GM10248 (cell line): ENCODE data around the gene MSI2.

Source experiments
- CTCF ChIA-PET: fragments of 300-600 bp; sonication (Branson Sonifier 250); formaldehyde crosslinking; extraction: SDS; loops from one replicate; lab custom pipeline; 2021; ENCODE audit warnings: antibody characterized with exemption; lab: Yijun Ruan, JAX
- POLR2A ChIA-PET: fragments of 350-650 bp; sonication (Branson Sonifier 250); formaldehyde crosslinking; extraction: SDS; loops from one replicate; lab custom pipeline; 2020; ENCODE audit warnings: antibody characterized with exemption; lab: Yijun Ruan, JAX
- DNase-seq: peaks from one replicate; pipeline ENCODE4 v3.0.0; 2012; ENCODE audit errors: extremely low spot score
- TF ChIP-seq, protein P1 (sequence below): IDR thresholded peaks from 2 replicates; pipeline ENCODE4 v1.5.1; 2012; ENCODE audit warnings: mild to moderate bottlenecking, low read depth; ENCODE audit errors: extremely low read depth, missing control alignments, control extremely low read depth

The MSI2 gene

DNA sequence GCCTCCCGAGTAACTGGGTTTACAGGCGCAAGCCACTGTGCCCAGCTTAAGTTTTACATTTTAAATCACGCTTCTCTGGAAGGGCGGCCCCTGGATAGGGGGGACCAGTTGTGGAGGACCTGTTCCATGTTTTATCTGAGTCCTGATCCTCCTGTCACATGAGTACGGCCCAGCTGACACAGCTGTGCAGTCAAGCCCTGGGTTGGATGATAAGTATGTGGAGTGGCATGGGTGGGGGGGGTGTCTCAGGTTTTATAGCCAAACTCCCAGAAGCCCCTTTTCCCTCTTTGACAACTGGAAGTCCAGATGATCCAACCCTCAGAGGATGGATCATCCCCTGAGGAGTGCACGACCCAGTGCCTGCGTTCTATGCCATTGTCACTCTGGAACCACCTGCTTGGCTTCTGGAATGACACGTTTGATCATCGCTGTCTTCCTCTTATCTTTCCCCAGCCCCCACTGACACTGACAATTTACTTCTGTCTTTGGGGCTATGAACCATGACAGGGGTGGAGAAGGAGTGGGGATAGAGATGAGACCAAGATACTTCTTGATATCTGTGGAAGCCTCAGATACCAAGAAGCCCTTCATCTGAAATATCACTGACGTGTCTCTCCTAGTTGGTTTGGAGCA, 191.2 kb downstream of the MSI2 start:
- ChIA-PET CTCF (interaction anchor here (0.9 to 2.3 kb wide), 5 partner anchors 14 to 224 kb away, joined by 3 to 10 read pairs (median 4); no protein-coding TSS in a partner anchor), POLR2A (no interaction called here)
- TF ChIP-seq, protein P1, sequence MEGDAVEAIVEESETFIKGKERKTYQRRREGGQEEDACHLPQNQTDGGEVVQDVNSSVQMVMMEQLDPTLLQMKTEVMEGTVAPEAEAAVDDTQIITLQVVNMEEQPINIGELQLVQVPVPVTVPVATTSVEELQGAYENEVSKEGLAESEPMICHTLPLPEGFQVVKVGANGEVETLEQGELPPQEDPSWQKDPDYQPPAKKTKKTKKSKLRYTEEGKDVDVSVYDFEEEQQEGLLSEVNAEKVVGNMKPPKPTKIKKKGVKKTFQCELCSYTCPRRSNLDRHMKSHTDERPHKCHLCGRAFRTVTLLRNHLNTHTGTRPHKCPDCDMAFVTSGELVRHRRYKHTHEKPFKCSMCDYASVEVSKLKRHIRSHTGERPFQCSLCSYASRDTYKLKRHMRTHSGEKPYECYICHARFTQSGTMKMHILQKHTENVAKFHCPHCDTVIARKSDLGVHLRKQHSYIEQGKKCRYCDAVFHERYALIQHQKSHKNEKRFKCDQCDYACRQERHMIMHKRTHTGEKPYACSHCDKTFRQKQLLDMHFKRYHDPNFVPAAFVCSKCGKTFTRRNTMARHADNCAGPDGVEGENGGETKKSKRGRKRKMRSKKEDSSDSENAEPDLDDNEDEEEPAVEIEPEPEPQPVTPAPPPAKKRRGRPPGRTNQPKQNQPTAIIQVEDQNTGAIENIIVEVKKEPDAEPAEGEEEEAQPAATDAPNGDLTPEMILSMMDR = no peak
- no peak for DNase-seq

DNA sequence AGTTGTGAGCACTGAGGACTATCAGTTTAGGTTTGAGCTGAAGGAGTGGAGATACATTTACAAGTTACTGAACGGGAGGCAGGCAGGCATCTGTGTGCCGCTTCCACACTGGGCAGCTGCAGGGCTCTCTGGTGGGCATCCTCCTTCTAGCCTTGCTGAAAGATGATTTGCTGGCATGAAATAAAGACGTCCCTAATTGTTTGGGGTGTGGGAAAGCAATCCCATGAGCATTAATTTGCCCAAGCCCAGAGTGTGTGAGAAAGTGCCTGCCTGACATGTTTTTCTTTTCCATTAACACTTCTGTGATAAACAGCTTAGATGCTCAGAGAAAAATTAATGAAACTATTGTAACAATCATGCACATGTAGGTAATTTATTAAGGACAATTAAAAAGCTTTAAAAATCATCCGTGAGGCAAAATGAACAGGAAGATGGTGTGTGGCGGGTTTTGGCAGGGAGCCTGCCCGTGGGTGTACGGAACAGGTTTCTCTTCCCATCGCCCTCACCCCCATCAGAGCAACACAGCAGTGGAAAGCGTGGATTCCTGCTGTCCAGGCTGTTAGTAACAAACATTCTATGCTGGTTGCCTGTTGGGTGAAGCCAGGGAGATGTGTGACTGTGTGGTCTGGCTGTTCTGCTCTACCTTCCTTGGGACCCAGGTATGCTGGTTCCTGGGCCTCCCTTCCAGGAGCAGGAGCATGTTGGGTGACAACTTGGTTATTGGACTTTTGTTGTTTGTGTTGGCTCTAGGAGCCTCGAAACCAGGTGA, 191.9 kb downstream of the MSI2 start:
- CTCF ChIA-PET = interaction anchor here (1.0 to 2.3 kb wide), 6 partner anchors 11 to 205 kb away, joined by 3 to 10 read pairs (median 3); no protein-coding TSS in a partner anchor
- POLR2A ChIA-PET = no interaction called here
- no peak for DNase-seq
- TF ChIP-seq, protein P1 = no peak

DNA sequence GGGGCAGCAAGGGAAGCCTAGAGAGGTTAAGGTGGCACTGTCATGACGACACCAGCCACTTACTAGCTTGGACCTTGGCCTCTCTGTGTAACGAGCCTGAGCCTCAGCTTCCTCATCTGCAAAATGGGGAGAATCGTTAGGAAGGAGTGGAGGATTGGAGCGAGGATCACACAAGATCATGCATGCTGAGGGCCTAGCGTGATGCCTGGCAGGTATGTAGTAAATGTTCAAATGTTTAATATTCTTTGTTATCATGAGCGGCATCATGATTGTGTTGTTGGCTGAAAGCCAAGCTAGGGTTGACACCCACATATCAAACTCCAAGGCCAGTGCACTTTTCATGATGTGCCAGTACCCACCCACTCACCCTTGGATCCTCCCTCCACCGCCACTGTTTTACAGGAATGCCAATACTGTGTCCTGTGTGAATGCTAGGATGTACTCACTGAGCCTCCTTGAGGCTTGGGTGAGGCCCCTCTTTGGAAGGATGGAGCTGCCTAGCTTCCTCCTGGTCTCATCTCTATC, 192.5 kb downstream of the MSI2 start:
- TF ChIP-seq, protein P1 = no peak
- DNase-seq = no peak
- ChIA-PET POLR2A (no interaction called here), CTCF (interaction anchor here (1.0 to 1.3 kb wide), 4 partner anchors 10 to 84 kb away, joined by 3 to 4 read pairs (median 3); no protein-coding TSS in a partner anchor)

DNA sequence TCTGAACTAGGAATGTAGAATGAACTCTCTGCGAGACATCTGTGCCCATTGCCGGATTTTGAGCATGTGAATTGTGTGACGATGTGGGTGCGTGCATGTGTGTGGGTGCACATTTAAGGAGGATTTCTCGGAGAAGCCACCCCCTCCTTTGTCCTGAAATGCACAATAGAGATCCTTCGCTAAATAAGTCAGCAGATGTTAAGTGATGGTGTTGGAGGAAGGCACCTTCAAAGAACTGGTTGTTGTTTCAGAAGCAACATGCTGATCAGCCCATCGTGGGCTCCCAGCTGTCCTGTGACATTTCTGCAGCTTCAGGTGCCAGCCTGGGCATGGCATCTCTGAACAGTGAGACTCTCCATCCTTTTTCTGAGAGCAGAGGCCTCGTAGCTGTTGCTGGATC, 194.9 kb downstream of the MSI2 start:
- CTCF ChIA-PET = interaction anchor here (1.2 to 3.1 kb wide), 4 partner anchors 8 to 208 kb away, joined by 3 to 18 read pairs (median 6); no protein-coding TSS in a partner anchor
- POLR2A ChIA-PET = no interaction called here
- TF ChIP-seq, protein P1 = no peak
- no peak for DNase-seq

DNA sequence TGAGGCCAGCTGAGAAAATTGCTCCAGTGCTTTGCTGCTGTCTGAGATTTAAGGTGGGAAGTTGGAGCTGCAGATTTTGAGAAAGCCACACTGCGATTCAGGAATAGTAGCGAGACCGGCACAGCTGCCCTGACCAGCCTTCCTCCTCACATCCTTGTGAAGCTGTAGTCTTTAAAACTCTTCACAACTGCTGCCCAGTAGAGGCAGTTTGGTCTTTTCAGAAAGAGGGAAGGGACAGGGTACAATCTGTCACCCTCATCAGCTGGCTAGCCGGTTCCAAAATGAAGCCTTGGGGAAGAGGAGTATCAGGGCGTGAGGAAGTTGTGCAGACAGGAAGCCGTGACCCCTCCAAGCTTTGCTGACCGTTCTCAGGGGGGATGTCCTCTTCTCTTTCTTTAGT, 195.3 kb downstream of the MSI2 start:
- ChIA-PET CTCF (interaction anchor here (1.5 to 3.1 kb wide), 3 partner anchors 9 to 208 kb away, joined by 3 to 18 read pairs (median 9); no protein-coding TSS in a partner anchor), POLR2A (no interaction called here)
- no peak for DNase-seq
- TF ChIP-seq, protein P1 = no peak

DNA sequence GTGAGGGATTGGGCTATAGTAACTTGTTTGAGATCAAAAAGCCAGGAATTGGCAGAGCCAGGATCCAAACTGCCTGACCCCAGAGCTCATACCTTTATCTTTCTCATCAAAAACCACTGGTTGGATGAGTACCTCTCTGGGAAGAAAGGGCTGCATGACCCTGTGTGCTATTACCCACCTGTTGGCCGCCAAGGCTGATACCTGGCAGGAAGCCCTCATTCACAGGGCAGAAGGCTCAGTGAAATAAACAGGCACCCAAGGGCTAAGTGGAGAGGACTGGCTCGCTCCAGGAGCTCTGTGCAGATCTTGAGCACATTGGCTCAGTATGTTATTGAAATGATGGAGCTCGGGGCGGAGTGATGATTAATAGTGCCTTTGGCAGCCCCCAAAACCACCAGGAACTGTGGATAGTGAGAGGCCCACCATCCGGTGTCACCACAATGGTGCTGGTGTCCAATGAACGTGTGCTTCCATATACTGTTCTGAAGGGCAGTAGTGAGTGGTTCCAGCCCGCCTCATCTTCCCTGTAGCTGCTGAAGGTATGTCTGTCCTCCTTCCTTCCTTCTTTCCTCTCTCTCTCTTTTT, 197.6 kb downstream of the MSI2 start:
- no peak for DNase-seq
- POLR2A ChIA-PET = interaction anchor here (0.6 to 1.6 kb wide), 3 partner anchors 27 to 197 kb away, joined by 4 to 14 read pairs (median 4); no protein-coding TSS in a partner anchor
- CTCF ChIA-PET = interaction anchor here (1.0 to 2.1 kb wide), 8 partner anchors 9 to 218 kb away, joined by 3 to 14 read pairs (median 4); no protein-coding TSS in a partner anchor
- TF ChIP-seq, protein P1 = no peak
